Muscle layer of duodenum (tissue), 2 donors: ENCODE measurements around the gene LRRC14B.

Experiments used
- H3K27ac ChIP-seq: one replicate; pipeline ENCODE4 v1.7.0; 2013; ENCODE audit warnings: mild to moderate bottlenecking, low read length
- H3K27me3 ChIP-seq: one replicate; pipeline ENCODE4 v1.7.0; 2013; ENCODE audit warnings: low read depth, mild to moderate bottlenecking, control low read depth, low read length
- H3K36me3 ChIP-seq, 2 donors: one replicate each; pipeline ENCODE4 v1.7.0; 2013; ENCODE audit warnings: low read length in 2 of 2, control low read depth in 1 of 2, mild to moderate bottlenecking in 1 of 2; ENCODE audit not compliant: insufficient read depth in 2 of 2, control insufficient read depth in 1 of 2
- H3K4me1 ChIP-seq, 2 donors: one replicate each; pipeline ENCODE4 v1.7.0; 2013; ENCODE audit warnings: low read length in 2 of 2, mild to moderate bottlenecking in 2 of 2, control low read depth in 1 of 2, moderate library complexity in 1 of 2; ENCODE audit not compliant: insufficient read depth in 2 of 2, control insufficient read depth in 1 of 2
- H3K4me3 ChIP-seq, 2 donors: one replicate each; pipeline ENCODE4 v1.7.0; 2013; ENCODE audit warnings: low read length in 2 of 2, low read depth in 1 of 2, mild to moderate bottlenecking in 1 of 2
- H3K9me3 ChIP-seq, 2 donors: one replicate each; pipeline ENCODE4 v1.7.0; 2013; ENCODE audit warnings: low read length in 2 of 2, control low read depth in 1 of 2, mild to moderate bottlenecking in 1 of 2; ENCODE audit not compliant: control insufficient read depth in 1 of 2
- donor health status: healthy.

The LRRC14B gene

DNA sequence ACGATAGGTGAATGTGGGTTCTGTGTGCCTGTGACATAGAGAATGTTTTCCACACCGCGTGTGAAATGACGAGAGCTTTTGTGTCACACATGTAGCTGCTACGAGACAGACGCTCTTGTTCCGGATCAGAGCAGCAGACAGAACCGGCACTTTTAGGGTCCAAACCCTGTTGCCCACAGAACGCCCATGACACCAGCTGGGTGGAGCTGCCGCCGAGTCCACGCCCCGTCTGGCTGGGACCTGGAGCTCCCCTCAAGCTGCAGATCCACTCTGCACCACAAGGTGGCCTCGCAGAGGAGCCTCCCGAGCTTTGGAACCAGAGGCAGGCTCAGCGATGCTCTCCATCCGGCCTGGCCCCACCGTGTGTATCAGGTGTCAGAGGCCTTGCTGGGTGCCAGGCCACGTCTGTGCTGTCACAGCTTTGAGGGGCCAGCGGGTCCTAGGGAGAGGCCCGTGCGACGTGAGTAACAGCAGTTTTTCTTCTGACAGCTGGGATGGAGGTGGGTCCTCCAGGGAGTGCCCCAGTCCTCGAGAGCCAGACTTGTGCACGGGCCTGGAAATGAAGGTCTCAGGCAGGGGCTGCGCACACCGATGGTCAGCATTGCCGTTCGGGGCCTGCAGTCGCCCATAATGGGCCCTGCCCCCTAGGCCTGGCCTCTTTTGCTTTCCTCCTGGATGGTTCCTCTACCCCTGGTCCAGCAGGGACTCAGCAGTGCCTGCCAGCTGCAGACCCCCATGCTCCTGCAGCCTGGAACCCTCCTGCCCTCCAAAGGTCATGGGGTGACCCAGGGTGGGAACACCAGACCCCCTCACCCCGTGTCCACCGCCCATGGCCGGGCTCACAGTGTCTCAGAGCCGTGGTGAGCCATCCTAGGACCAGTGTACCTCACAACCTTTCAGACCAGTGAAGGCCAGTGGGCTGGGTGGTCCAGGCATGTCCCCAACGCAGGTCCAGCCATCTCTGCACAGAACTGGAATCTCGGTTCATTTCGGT lies 2.5 kb upstream of the LRRC14B start:
- peaks cover 0 to 17% of the 10 kb centered on the region in 2 donors for H3K4me1 ChIP-seq
- H3K27me3 ChIP-seq, result no peaks in the 10 kb centered on the region
- H3K9me3 ChIP-seq, result no peaks in the 10 kb centered on the region
- H3K27ac ChIP-seq, result no peak overlapping the region
- H3K4me3 ChIP-seq, result peak overlapping the region; percentile 31 to 47
- H3K36me3 ChIP-seq, result no peaks in the 10 kb centered on the region

DNA sequence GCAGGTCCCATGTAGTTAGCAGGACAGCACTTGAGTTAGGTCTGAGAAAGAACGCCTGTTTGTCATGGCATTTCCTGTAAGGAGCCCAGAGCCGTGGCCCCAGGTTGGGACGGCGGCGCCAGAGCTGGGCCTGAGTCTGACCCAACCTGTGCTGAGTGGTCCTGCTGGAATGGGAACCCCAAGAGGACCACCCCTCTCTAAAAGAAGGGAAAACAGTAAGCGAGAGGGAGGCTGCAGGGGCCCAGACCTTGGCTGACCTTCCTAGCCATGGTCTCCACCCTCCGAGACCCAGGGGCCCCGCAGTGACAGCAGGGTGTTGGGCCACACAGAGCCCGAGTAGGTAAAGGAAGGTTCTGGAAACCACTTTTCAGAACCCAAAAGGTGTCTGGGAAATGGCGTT lies 1.8 kb upstream of the LRRC14B start:
- Histone ChIP-seq H3K4me1 (peaks cover 0 to 17% of the 10 kb centered on the region in 2 donors), H3K9me3 (no peaks in the 10 kb centered on the region), H3K4me3 (no peak overlapping the region), H3K36me3 (no peaks in the 10 kb centered on the region), H3K27me3 (no peaks in the 10 kb centered on the region), H3K27ac (no peak overlapping the region)

- Histone ChIP-seq H3K9me3 (no peaks in the 10 kb centered on the region), H3K27ac (no peak overlapping the region), H3K4me3 (no peak overlapping the region), H3K36me3 (no peaks in the 10 kb centered on the region), H3K4me1 (peaks cover 0 to 15% of the 10 kb centered on the region in 2 donors), H3K27me3 (no peaks in the 10 kb centered on the region)
These were observed 1.3 kb upstream of the LRRC14B start for GRCh38 chr5:189976-190365.

DNA sequence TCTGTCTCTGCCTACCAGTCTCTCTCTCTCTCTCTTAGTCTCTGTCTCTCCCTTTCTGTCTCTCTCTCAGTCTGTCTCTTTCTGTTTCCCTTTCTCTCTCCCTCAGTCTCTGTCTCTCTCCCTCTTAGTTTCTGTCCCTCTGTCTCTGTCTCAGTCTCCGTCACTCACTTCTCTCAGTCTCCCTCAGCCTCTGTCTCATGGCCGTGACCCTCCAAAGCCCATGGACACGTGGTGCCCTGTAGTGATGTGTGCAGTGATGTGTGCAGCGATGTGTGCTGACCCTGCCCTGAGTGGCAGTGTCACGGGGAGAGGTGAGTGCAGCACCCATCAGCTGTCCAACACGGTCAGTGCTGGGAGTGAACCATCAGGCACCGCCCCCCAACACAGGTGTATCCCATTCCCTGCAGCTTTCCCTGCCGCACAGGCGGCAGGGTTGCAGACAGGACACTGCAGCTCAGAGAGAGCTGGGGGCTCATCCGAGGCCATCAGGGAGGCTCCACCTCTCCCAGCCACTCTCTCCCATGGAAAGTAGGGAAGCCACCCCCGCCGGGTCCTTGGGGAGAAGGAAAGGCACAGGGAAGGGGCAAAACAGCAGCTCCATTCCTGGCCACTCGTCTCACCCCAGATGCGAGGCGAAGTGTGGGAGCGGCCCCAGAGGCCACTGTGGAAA lies 794 bp upstream of the LRRC14B start:
- Histone ChIP-seq H3K4me1 (peaks cover 0 to 12% of the 10 kb centered on the region in 2 donors), H3K27me3 (no peaks in the 10 kb centered on the region), H3K4me3 (peak overlapping the region in 1 of 2 donors; percentile 44), H3K9me3 (no peaks in the 10 kb centered on the region), H3K27ac (no peak overlapping the region), H3K36me3 (no peaks in the 10 kb centered on the region)

- no peaks in the 10 kb centered on the region for H3K27me3 ChIP-seq
These were observed 825 bp downstream of the LRRC14B start for GRCh38 chr5:191949-192690.

DNA sequence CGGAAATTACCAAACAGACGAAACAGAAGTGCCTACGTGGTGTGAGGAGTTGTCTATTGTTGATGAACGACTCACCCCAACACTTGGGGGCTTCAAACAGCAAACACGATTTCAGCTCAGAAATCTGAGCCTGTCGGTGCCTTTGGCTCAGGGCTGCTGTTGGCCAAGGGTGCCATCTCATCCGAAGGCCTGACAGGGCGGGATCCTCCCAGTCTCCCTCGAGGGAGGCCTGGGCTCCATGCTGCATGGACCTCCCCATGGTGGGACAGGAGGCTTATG lies 1.3 kb downstream of the LRRC14B start:
- Histone ChIP-seq H3K36me3 (no peaks in the 10 kb centered on the region), H3K27ac (no peak overlapping the region), H3K27me3 (no peaks in the 10 kb centered on the region), H3K9me3 (no peaks in the 10 kb centered on the region), H3K4me3 (no peak overlapping the region), H3K4me1 (peaks cover 0 to 12% of the 10 kb centered on the region in 2 donors)

More at GRCh38 chr5:191949-192690, 825 bp downstream of the LRRC14B start:
- no peaks in the 10 kb centered on the region for H3K36me3 ChIP-seq
- H3K27ac ChIP-seq, result no peak overlapping the region
- no peak overlapping the region for H3K4me3 ChIP-seq
- peaks cover 0 to 12% of the 10 kb centered on the region in 2 donors for H3K4me1 ChIP-seq
- no peaks in the 10 kb centered on the region for H3K9me3 ChIP-seq

GRCh38 chr5:192970-193831 lies 1.9 kb downstream of the LRRC14B start:
- no peaks in the 10 kb centered on the region for H3K9me3 ChIP-seq
- no peaks in the 10 kb centered on the region for H3K27me3 ChIP-seq
- peaks cover 0 to 8% of the 10 kb centered on the region in 2 donors for H3K4me1 ChIP-seq
- H3K4me3 ChIP-seq, result no peak overlapping the region
- H3K36me3 ChIP-seq, result no peaks in the 10 kb centered on the region
- H3K27ac ChIP-seq, result no peak overlapping the region

- H3K4me1 ChIP-seq, result peaks cover 0 to 6% of the 10 kb centered on the region in 2 donors
- peaks cover 0 to 6% of the 10 kb centered on the region in 2 donors for H3K36me3 ChIP-seq
- no peak overlapping the region for H3K27ac ChIP-seq
- no peak overlapping the region for H3K4me3 ChIP-seq
- H3K9me3 ChIP-seq, result no peaks in the 10 kb centered on the region
- no peaks in the 10 kb centered on the region for H3K27me3 ChIP-seq
These were observed 2.8 kb downstream of the LRRC14B start for GRCh38 chr5:194102-194501.

GRCh38 chr5:194603-195209 lies 3.4 kb downstream of the LRRC14B start:
- Histone ChIP-seq H3K4me3 (no peak overlapping the region), H3K27ac (no peak overlapping the region), H3K27me3 (no peaks in the 10 kb centered on the region), H3K4me1 (peaks cover 0 to 6% of the 10 kb centered on the region in 2 donors), H3K36me3 (peaks cover 0 to 6% of the 10 kb centered on the region in 2 donors), H3K9me3 (no peaks in the 10 kb centered on the region)

GRCh38 chr5:195401-196160 lies 4.3 kb downstream of the LRRC14B start:
- Histone ChIP-seq H3K4me3 (no peak overlapping the region), H3K4me1 (peaks cover 0 to 6% of the 10 kb centered on the region in 2 donors), H3K36me3 (peaks cover 0 to 6% of the 10 kb centered on the region in 2 donors), H3K27ac (no peak overlapping the region), H3K27me3 (no peaks in the 10 kb centered on the region), H3K9me3 (no peaks in the 10 kb centered on the region)
